Kidney epithelial cell (primary cell): ENCODE measurements around the gene SYNE1. TPM values are rescaled to one million over a fixed set of nuclear protein-coding genes. Genes with fewer than 3 reads are reported as not detected.
"Not testable (repeated sequence)": the region's sequence is repeated elsewhere in the genome, so short reads cannot be mapped to it uniquely, and the experiment has no call there.

Source experiments
- DNase-seq: peaks from one replicate; pipeline ENCODE4 v3.0.0-alpha.2; 2010; ENCODE audit warnings: low read depth
- H3K27me3 ChIP-seq: 2 replicates; pipeline ENCODE4 v1.6.0; 2011; ENCODE audit warnings: low read length; ENCODE audit not compliant: control insufficient read depth, insufficient read depth
- H3K36me3 ChIP-seq: 2 replicates; pipeline ENCODE4 v1.5.1; 2011; ENCODE audit warnings: low read length; ENCODE audit not compliant: control insufficient read depth, insufficient read depth
- H3K4me3 ChIP-seq: 2 replicates; pipeline ENCODE4 v1.5.1; 2011; ENCODE audit warnings: low read depth, mild to moderate bottlenecking, control low read depth, low read length
- CTCF ChIP-seq: IDR thresholded peaks from 2 replicates; pipeline ENCODE4 v1.5.1; 2011; ENCODE audit warnings: mild to moderate bottlenecking, moderate library complexity, low read length, control low read depth, inconsistent platforms; ENCODE audit not compliant: insufficient read depth, poor library complexity, severe bottlenecking
- total RNA-seq: library from RNA; depleted of rRNA; stranded (reverse); fragments of >200 nt; gene quantifications from 2 replicates; pipeline ENCODE4 v1.2.3, GENCODE V29; 2015

Gene SYNE1
- total RNA-seq, 1 donor from 2014 or later: 43.1 TPM

- no peak overlapping the region for H3K4me3 ChIP-seq
- no peaks in the 10 kb centered on the region for H3K36me3 ChIP-seq
- no peak for DNase-seq
- TF ChIP-seq CTCF: no peak
- no peaks in the 10 kb centered on the region for H3K27me3 ChIP-seq
Measured at GRCh38 chr6:152529369-152529768, 107.8 kb downstream of the SYNE1 start.

GRCh38 chr6:152514120-152514519, 123.0 kb downstream of the SYNE1 start:
- not testable (repeated sequence) for H3K27me3 ChIP-seq, H3K36me3 ChIP-seq, H3K4me3 ChIP-seq, DNase-seq

- no peak overlapping the region for H3K4me3 ChIP-seq
- DNase-seq: no peak
- H3K27me3 ChIP-seq: no peaks in the 10 kb centered on the region
- H3K36me3 ChIP-seq: no peaks in the 10 kb centered on the region
- no peak for TF ChIP-seq CTCF
Measured at GRCh38 chr6:152509916-152510315, 127.2 kb downstream of the SYNE1 start.

- Histone ChIP-seq H3K27me3 (no peaks in the 10 kb centered on the region), H3K36me3 (no peaks in the 10 kb centered on the region), H3K4me3 (no peak overlapping the region)
- no peak for TF ChIP-seq CTCF
- DNase-seq: no peak
Measured at GRCh38 chr6:152508477-152508876, 128.7 kb downstream of the SYNE1 start.

GRCh38 chr6:152503546-152503945, 133.6 kb downstream of the SYNE1 start:
- DNase-seq: no peak
- Histone ChIP-seq H3K27me3 (no peaks in the 10 kb centered on the region), H3K36me3 (no peaks in the 10 kb centered on the region), H3K4me3 (no peak overlapping the region)
- no peak for TF ChIP-seq CTCF

DNA sequence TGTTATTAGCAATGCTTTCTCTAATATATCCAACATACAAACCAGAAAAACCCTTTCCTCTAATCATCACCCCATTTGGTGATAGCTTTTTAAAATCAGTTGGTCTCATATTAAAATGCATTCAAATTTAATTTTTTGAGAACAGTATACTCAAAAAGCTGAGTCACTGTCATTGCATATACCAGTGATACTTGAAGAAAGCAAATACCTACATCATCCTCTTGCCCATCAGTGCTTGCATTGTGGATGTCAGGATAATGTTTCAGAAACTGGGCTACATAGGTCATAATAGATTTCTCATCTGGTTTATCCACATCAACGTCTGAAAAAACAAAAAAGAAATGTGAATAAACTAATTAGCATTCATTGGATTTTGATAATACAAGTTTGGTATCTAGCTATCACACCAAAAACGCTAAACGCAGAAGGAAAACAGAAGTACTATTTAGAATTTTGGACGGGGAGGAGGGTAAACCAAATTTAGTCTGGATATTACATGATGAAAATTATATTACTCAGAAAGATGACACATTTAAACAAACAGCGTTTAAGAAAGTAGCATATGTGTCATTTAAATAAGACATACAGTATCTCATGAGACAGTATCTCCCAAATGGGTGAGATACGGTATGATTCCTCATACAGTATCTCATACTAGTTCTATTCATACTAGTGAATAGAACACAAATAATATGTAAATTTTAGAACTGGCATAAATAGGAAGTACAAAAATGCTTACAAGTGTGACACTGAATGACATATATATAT, 134.6 kb downstream of the SYNE1 start:
- no peak for DNase-seq
- Histone ChIP-seq H3K4me3 (no peak overlapping the region), H3K27me3 (no peaks in the 10 kb centered on the region), H3K36me3 (no peaks in the 10 kb centered on the region)
- TF ChIP-seq CTCF: no peak
